ENCODE measurements around the gene MED13L.
"Not testable (repeated sequence)": the region's sequence is repeated elsewhere in the genome, so short reads cannot be mapped to it uniquely, and the experiment has no call there.

The MED13L gene

GRCh38 chr12:116245189-116245588 lies 32.3 kb downstream of the MED13L start:
- DNase-seq = no peak

GRCh38 chr12:116244474-116245090 lies 32.9 kb downstream of the MED13L start:
- no peak for DNase-seq

- no peak for DNase-seq
These were observed 33.5 kb downstream of the MED13L start for GRCh38 chr12:116244001-116244400.

- no peak for DNase-seq
These were observed 34.8 kb downstream of the MED13L start for GRCh38 chr12:116242740-116243139.

GRCh38 chr12:116241157-116241759 lies 36.2 kb downstream of the MED13L start:
- DNase-seq = no peak

- DNase-seq = not testable (repeated sequence)
These were observed 38.8 kb downstream of the MED13L start for GRCh38 chr12:116238570-116239119.

GRCh38 chr12:116238149-116238548 lies 39.3 kb downstream of the MED13L start:
- DNase-seq = no peak

GRCh38 chr12:116236976-116237375 lies 40.5 kb downstream of the MED13L start:
- DNase-seq = no peak

- DNase-seq = peak; percentile 66
These were observed 41.3 kb downstream of the MED13L start for GRCh38 chr12:116236148-116236731.

- DNase-seq = not testable (repeated sequence)
These were observed 43.3 kb downstream of the MED13L start for GRCh38 chr12:116234148-116234547.

GRCh38 chr12:116233669-116234068 lies 43.8 kb downstream of the MED13L start:
- DNase-seq = no peak

GRCh38 chr12:116227811-116228210 lies 49.7 kb downstream of the MED13L start:
- no peak for DNase-seq

GRCh38 chr12:116226026-116226425 lies 51.5 kb downstream of the MED13L start:
- no peak for DNase-seq

GRCh38 chr12:116222358-116222757 lies 55.1 kb downstream of the MED13L start:
- DNase-seq = peak; percentile 90

- DNase-seq = no peak
These were observed 56.7 kb downstream of the MED13L start for GRCh38 chr12:116220756-116221155.

- DNase-seq = no peak
These were observed 60.3 kb downstream of the MED13L start for GRCh38 chr12:116217045-116217735.

- DNase-seq = no peak
These were observed 61.3 kb downstream of the MED13L start for GRCh38 chr12:116216022-116216756.

GRCh38 chr12:116215023-116215422 lies 62.5 kb downstream of the MED13L start:
- no peak for DNase-seq

GRCh38 chr12:116213885-116214527 lies 63.5 kb downstream of the MED13L start:
- DNase-seq = no peak

- no peak for DNase-seq
These were observed 64.5 kb downstream of the MED13L start for GRCh38 chr12:116213014-116213413.

- DNase-seq = no peak
These were observed 66.7 kb downstream of the MED13L start for GRCh38 chr12:116210762-116211161.

- DNase-seq = no peak
These were observed 67.4 kb downstream of the MED13L start for GRCh38 chr12:116210131-116210530.
